PC-9 (cell line): ENCODE results near the gene ANKS1B. TPM values are rescaled to one million over a fixed set of nuclear protein-coding genes. Genes with fewer than 3 reads are reported as not detected.

Source experiments
- BruUV-seq: library from RNA; stranded (reverse); fragments of 400-500 nt; replicated peaks from 2 replicates; lab custom pipeline; 2021; lab: Mats Ljungman, UMichigan
- CTCF ChIA-PET: fragments of 300-600 bp; sonication (Branson Sonifier 250); formaldehyde crosslinking; loops from one replicate; lab custom pipeline; 2022; ENCODE audit warnings: antibody characterized with exemption; lab: Charles Lee
- POLR2A ChIA-PET: fragments of 300-600 bp; sonication (Branson Sonifier 250); formaldehyde crosslinking; loops from one replicate; lab custom pipeline; 2022; ENCODE audit warnings: antibody characterized with exemption; ENCODE audit not compliant: unreplicated experiment; lab: Charles Lee
- DNase-seq, 2 experiments: peaks; one replicate each; pipeline versions ENCODE4 v3.0.0 to v3.0.0-alpha.2; 2015 to 2022; ENCODE audit warnings: mixed read lengths in 1 of 2
- H2AFZ ChIP-seq: fragments of 200-600 bp; sonication (generic); 2 replicates; pipeline ENCODE4 v1.8.1; 2017; ENCODE audit warnings: antibody characterized with exemption
- H3F3A ChIP-seq: fragments of 200-600 bp; sonication (generic); 2 replicates; pipeline ENCODE4 v1.8.1; 2017; ENCODE audit warnings: antibody characterized with exemption, mild to moderate bottlenecking, low read depth; ENCODE audit not compliant: insufficient read depth
- H3K27ac ChIP-seq: fragments of 200-600 bp; sonication (generic); 2 replicates; pipeline ENCODE4 v1.6.1; 2016; ENCODE audit warnings: mixed run types
- H3K27me3 ChIP-seq: fragments of 200-600 bp; sonication (generic); 2 replicates; pipeline ENCODE4 v1.6.1; 2016; ENCODE audit warnings: low read depth, mixed run types; ENCODE audit not compliant: insufficient read depth
- H3K36me3 ChIP-seq: fragments of 200-600 bp; sonication (generic); 2 replicates; pipeline ENCODE4 v1.6.1; 2016; ENCODE audit warnings: low read depth, mixed run types
- H3K4me1 ChIP-seq: fragments of 200-600 bp; sonication (generic); replicated peaks from 2 replicates; pipeline ENCODE4 v1.6.1; 2016; ENCODE audit warnings: mixed run types; ENCODE audit not compliant: insufficient read depth
- H3K4me2 ChIP-seq: fragments of 200-600 bp; sonication (generic); 2 replicates; pipeline ENCODE4 v1.6.1; 2017; ENCODE audit warnings: mixed run types
- H3K4me3 ChIP-seq: fragments of 200-600 bp; sonication (generic); 2 replicates; pipeline ENCODE4 v1.6.1; 2016; ENCODE audit warnings: mixed run types
- H3K79me2 ChIP-seq: fragments of 200-600 bp; sonication (generic); 2 replicates; pipeline ENCODE4 v1.6.1; 2017; ENCODE audit warnings: low read depth, mixed run types
- H3K9me2 ChIP-seq: fragments of 200-600 bp; sonication (generic); 2 replicates; pipeline ENCODE4 v1.8.1; 2017; ENCODE audit warnings: mild to moderate bottlenecking; ENCODE audit not compliant: insufficient read depth
- H3K9me3 ChIP-seq: fragments of 200-600 bp; sonication (generic); 2 replicates; pipeline ENCODE4 v1.8.1; 2016; ENCODE audit warnings: low read depth; ENCODE audit not compliant: insufficient read depth
- H4K20me1 ChIP-seq: fragments of 200-600 bp; sonication (generic); 2 replicates; pipeline ENCODE4 v1.8.1; 2017; ENCODE audit not compliant: insufficient read depth
- EZH2 ChIP-seq: fragments of 200-600 bp; sonication (generic); IDR thresholded peaks from 2 replicates; pipeline ENCODE4 v1.8.0; 2017; ENCODE audit warnings: antibody characterized with exemption, low read depth
- intact Hi-C: fragments of 100-400 bp; cut with micrococcal nuclease; formaldehyde crosslinking; loops from one replicate; pipeline ENCODE4 v1.10.0; 2022; ENCODE audit not compliant: unreplicated experiment
- total RNA-seq: library from RNA; stranded (reverse); gene quantifications from 2 replicates; pipeline ENCODE4 v1.2.3, GENCODE V29; 2021
- TF ChIP-seq, protein P1 (sequence below): fragments of 200-600 bp; sonication (generic); conservative IDR thresholded peaks from 2 replicates; pipeline ENCODE4 v1.6.1; 2017; ENCODE audit warnings: mixed run types, antibody characterized with exemption, mild to moderate bottlenecking, moderate library complexity

Gene ANKS1B
- total RNA-seq, 1 experiment from 2014 or later, result not detected

- no peak for TF ChIP-seq EZH2
- TF ChIP-seq, protein P1, sequence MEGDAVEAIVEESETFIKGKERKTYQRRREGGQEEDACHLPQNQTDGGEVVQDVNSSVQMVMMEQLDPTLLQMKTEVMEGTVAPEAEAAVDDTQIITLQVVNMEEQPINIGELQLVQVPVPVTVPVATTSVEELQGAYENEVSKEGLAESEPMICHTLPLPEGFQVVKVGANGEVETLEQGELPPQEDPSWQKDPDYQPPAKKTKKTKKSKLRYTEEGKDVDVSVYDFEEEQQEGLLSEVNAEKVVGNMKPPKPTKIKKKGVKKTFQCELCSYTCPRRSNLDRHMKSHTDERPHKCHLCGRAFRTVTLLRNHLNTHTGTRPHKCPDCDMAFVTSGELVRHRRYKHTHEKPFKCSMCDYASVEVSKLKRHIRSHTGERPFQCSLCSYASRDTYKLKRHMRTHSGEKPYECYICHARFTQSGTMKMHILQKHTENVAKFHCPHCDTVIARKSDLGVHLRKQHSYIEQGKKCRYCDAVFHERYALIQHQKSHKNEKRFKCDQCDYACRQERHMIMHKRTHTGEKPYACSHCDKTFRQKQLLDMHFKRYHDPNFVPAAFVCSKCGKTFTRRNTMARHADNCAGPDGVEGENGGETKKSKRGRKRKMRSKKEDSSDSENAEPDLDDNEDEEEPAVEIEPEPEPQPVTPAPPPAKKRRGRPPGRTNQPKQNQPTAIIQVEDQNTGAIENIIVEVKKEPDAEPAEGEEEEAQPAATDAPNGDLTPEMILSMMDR, result no peak
- intact Hi-C loops, result no loop called here
Measured at GRCh38 chr12:99759444-99759843, 225.3 kb downstream of the ANKS1B start.

GRCh38 chr12:99758997-99759396, 225.7 kb downstream of the ANKS1B start:
- no peaks in the 10 kb centered on the region for H3K9me2 ChIP-seq
- TF ChIP-seq, protein P1, result no peak
- no peak for TF ChIP-seq EZH2
- no peak overlapping the region for H3K4me3 ChIP-seq
- no peak overlapping the region for H3K4me2 ChIP-seq
- CTCF ChIA-PET, result no interaction called here
- H3K27ac ChIP-seq, result no peak overlapping the region
- DNase-seq, result no peak
- H3K9me3 ChIP-seq, result no peaks in the 10 kb centered on the region
- no peaks in the 10 kb centered on the region for H3F3A ChIP-seq
- POLR2A ChIA-PET, result no interaction called here
- no peak overlapping the region for H2AFZ ChIP-seq
- H4K20me1 ChIP-seq, result no peaks in the 10 kb centered on the region
- intact Hi-C loops, result no loop called here
- no TSS peak for BruUV-seq
- H3K27me3 ChIP-seq, result no peaks in the 10 kb centered on the region
- no peaks in the 10 kb centered on the region for H3K36me3 ChIP-seq
- no peaks in the 10 kb centered on the region for H3K79me2 ChIP-seq
- H3K4me1 ChIP-seq, result no peaks in the 10 kb centered on the region

More at GRCh38 chr12:99759444-99759843, 225.3 kb downstream of the ANKS1B start:
- no peaks in the 10 kb centered on the region for H4K20me1 ChIP-seq
- H3K9me3 ChIP-seq, result no peaks in the 10 kb centered on the region
- no peaks in the 10 kb centered on the region for H3K4me1 ChIP-seq
- no peaks in the 10 kb centered on the region for H3K9me2 ChIP-seq
- H3K27ac ChIP-seq, result no peak overlapping the region
- no peaks in the 10 kb centered on the region for H3K79me2 ChIP-seq
- no peaks in the 10 kb centered on the region for H3F3A ChIP-seq
- no TSS peak for BruUV-seq
- CTCF ChIA-PET, result no interaction called here
- no peak overlapping the region for H3K4me3 ChIP-seq
- no peaks in the 10 kb centered on the region for H3K36me3 ChIP-seq
- H3K27me3 ChIP-seq, result no peaks in the 10 kb centered on the region
- POLR2A ChIA-PET, result no interaction called here
- H3K4me2 ChIP-seq, result no peak overlapping the region
- DNase-seq, result no peak
- no peak overlapping the region for H2AFZ ChIP-seq

- no peaks in the 10 kb centered on the region for H3K36me3 ChIP-seq
- intact Hi-C loops, result no loop called here
- H3F3A ChIP-seq, result no peaks in the 10 kb centered on the region
- H3K4me1 ChIP-seq, result no peaks in the 10 kb centered on the region
- no peaks in the 10 kb centered on the region for H3K79me2 ChIP-seq
- H3K4me2 ChIP-seq, result no peak overlapping the region
- no peak overlapping the region for H2AFZ ChIP-seq
- H3K9me3 ChIP-seq, result no peaks in the 10 kb centered on the region
- DNase-seq, result no peak
- H3K9me2 ChIP-seq, result no peaks in the 10 kb centered on the region
- no peaks in the 10 kb centered on the region for H4K20me1 ChIP-seq
- TF ChIP-seq EZH2, result no peak
- TF ChIP-seq, protein P1, result no peak
- ChIA-PET CTCF (no interaction called here), POLR2A (no interaction called here)
- no TSS peak for BruUV-seq
- H3K27ac ChIP-seq, result no peak overlapping the region
- H3K4me3 ChIP-seq, result no peak overlapping the region
- no peaks in the 10 kb centered on the region for H3K27me3 ChIP-seq
Measured at GRCh38 chr12:99752740-99753139, 232.0 kb downstream of the ANKS1B start.
